ENCODE data around the gene ACTN4.

The ACTN4 gene

GRCh38 chr19:38737281-38737865 is 89.9 kb downstream of the ACTN4 start:
- POLR2A ChIA-PET: no interaction called here
- no peak overlapping the region for H3K4me3 ChIP-seq (ENCODE audit: low read depth, low read length)
- DNase-seq (ENCODE audit: low read depth, low spot score): no peak
- CTCF ChIA-PET: interaction anchor here (0.7 kb wide), 1 partner anchor 112 kb away, joined by 3 read pairs; the partner anchor contains the start of gene HNRNPL
- no peak for TF ChIP-seq CTCF (IDR thresholded peaks at IDR 0.05; ENCODE audit: insufficient read depth, low read length, missing control alignments)

- TF ChIP-seq CTCF (IDR thresholded peaks at IDR 0.05; ENCODE audit: insufficient read depth, low read length, missing control alignments): no peak
- ChIA-PET POLR2A (no interaction called here), CTCF (interaction anchor here (0.7 to 1.3 kb wide), 2 partner anchors 111 to 113 kb away, joined by 3 read pairs; partner anchors contain the start of gene HNRNPL)
- H3K4me3 ChIP-seq (ENCODE audit: low read depth, low read length): no peak overlapping the region
- no peak for DNase-seq (ENCODE audit: low read depth, low spot score)
Observed at GRCh38 chr19:38737921-38738737, 90.7 kb downstream of the ACTN4 start.

- TF ChIP-seq CTCF (IDR thresholded peaks at IDR 0.05; ENCODE audit: insufficient read depth, low read length, missing control alignments): no peak
- CTCF ChIA-PET: interaction anchor here (1.3 kb wide), 1 partner anchor 112 kb away, joined by 3 read pairs; no protein-coding TSS in a partner anchor
- DNase-seq (ENCODE audit: low read depth, low spot score): no peak
- POLR2A ChIA-PET: no interaction called here
- H3K4me3 ChIP-seq (ENCODE audit: low read depth, low read length): no peak overlapping the region
Observed at GRCh38 chr19:38739440-38740256, 92.2 kb downstream of the ACTN4 start.

DNA sequence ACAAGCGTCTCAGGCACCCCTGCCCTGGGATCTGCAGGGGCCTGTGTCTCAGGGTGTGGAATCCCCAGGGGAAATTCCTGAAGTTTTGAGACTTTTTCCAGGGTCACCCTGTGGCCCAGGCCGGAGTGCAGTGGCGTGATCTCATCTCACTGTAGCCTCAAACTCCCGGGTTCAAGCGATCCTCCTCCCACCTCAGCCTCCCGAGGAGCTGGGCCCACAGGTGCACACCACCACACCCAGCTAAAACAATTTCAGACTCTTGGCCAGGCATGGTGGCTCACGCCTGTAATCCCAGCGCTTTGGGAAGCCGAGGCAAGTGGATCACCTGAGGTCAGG is 92.8 kb downstream of the ACTN4 start:
- CTCF ChIA-PET: interaction anchor here (1.3 to 2.8 kb wide), 2 partner anchors 10 to 29 kb away, joined by 4 to 8 read pairs; no protein-coding TSS in a partner anchor
- DNase-seq (ENCODE audit: low read depth, low spot score): no peak

GRCh38 chr19:38740932-38741331 is 93.5 kb downstream of the ACTN4 start:
- POLR2A ChIA-PET: no interaction called here
- no peak overlapping the region for H3K4me3 ChIP-seq (ENCODE audit: low read depth, low read length)
- no peak for TF ChIP-seq CTCF (IDR thresholded peaks at IDR 0.05; ENCODE audit: insufficient read depth, low read length, missing control alignments)
- CTCF ChIA-PET: interaction anchor here (1.3 to 2.8 kb wide), 2 partner anchors 11 to 28 kb away, joined by 4 to 8 read pairs; no protein-coding TSS in a partner anchor
- no peak for DNase-seq (ENCODE audit: low read depth, low spot score)

More for the DNA sequence above, 92.8 kb downstream of the ACTN4 start:
- TF ChIP-seq CTCF (IDR thresholded peaks at IDR 0.05; ENCODE audit: insufficient read depth, low read length, missing control alignments): no peak
- no peak overlapping the region for H3K4me3 ChIP-seq (ENCODE audit: low read depth, low read length)
- POLR2A ChIA-PET: no interaction called here

All from AG04449 (cell line).